ENCODE data around the gene FRMD6. TPM values are rescaled to one million over a fixed set of nuclear protein-coding genes. Genes with fewer than 3 reads are reported as not detected.
A peak's percentile ranks its signal among the peaks of the same experiment; 100 is the strongest.
"Not testable (repeated sequence)": the region's sequence is repeated elsewhere in the genome, so short reads cannot be mapped to it uniquely, and the experiment has no call there.

FRMD6 gene
- polyA plus RNA-seq, 4 donors, result 19.1 to 41.7 (median 23.5) TPM

- DNase-seq (ENCODE audit: low read depth in 4 of 4, low spot score in 3 of 4), result no peak
These were observed 24.4 kb upstream of the FRMD6 start for GRCh38 chr14:51627313-51627712.

GRCh38 chr14:51628238-51628637 lies 23.5 kb upstream of the FRMD6 start:
- no peak for DNase-seq (ENCODE audit: low read depth in 4 of 4, low spot score in 3 of 4)

- DNase-seq (ENCODE audit: low read depth in 4 of 4, low spot score in 3 of 4), result no peak
These were observed 20.7 kb upstream of the FRMD6 start for GRCh38 chr14:51630987-51631386.

GRCh38 chr14:51633298-51633697 lies 18.4 kb upstream of the FRMD6 start:
- not testable (repeated sequence) for DNase-seq (ENCODE audit: low read depth in 4 of 4, low spot score in 3 of 4)

DNA sequence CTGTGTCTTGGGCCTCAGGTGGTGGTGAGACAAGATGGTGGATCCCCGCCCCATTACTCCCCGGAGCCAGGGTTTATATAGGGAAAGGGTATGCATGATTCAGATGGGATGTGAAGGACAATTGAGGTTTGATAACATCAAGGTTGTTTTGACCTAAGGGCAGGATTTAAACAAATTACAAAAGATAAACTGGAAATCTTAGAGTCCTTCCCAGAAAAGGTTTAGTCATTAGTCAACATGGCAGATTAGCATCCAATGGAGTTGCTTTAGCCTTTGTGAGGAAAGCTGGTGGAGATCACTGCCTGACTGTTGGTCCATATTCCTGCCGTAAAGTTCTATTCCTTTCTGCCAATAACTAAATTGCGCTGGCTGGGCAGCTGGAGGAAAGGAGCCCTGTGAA lies 15.6 kb upstream of the FRMD6 start:
- DNase-seq (ENCODE audit: low read depth in 4 of 4, low spot score in 3 of 4), result no peak

- no peak for DNase-seq (ENCODE audit: low read depth in 4 of 4, low spot score in 3 of 4)
These were observed 13.4 kb upstream of the FRMD6 start for GRCh38 chr14:51638071-51638944.

DNA sequence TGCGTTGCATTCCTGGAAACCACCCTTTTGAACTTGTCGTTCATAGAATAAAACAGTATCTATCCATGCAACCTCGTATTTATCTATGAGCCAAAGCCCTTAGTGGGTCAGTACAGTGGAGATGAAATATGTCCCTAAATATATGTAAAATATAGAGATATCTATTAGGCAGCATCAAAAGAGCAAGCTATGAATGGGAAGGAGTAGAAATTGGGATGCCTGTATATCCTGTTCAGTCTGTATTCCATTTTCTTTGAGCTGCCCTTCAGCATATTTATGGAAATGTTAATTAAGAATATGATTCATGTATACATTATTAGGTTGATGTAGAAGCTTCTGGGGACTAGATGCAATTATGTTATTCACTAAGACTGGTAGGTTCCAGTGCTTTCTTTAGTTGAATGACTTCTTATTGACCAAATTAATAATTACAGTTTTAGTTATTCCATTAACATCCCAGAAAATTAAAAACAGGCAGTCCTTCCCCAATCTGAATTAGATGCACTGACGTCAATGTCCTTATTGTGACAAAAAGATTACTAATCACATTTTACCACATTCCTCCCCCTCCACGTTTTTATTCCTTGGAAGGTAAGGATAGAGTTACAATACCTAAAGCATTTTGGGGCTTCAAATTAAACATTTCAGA lies 11.9 kb upstream of the FRMD6 start:
- DNase-seq (ENCODE audit: low read depth in 4 of 4, low spot score in 3 of 4), result no peak

- DNase-seq (ENCODE audit: low read depth in 4 of 4, low spot score in 3 of 4), result no peak
These were observed 8.6 kb upstream of the FRMD6 start for GRCh38 chr14:51643140-51643539.

DNA sequence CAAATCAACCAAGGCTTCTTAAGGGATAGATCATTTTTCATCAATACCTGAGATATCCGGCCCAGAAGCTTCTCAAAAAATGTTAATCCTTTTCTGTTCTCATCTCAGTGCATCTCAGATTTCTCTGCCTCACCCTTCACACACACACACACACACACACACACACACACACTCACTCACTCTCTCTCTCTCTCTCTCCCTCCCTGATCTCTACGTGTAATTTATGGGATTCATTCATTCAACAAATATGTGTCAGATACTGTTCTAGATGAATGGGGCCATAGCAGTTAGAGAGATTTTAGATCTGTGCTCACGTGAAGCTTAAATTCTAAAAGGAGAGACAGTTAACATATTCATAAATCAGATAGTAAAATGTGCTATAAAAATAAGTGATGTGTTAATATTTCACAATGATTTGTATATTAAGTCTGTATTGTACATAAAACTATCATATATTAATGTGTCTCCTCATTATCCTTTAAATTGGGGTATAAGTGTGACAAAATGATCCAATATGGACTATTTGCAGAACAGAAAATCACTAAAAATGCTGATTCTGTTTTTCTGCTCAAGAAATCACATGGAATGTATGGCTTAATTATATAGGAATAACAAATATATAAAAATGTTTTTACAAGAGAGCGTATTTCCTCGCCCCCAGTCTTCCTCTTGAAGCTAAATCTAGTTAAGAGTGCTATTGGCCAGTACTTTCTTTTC lies 7.3 kb upstream of the FRMD6 start:
- DNase-seq (ENCODE audit: low read depth in 4 of 4, low spot score in 3 of 4), result no peak

GRCh38 chr14:51648296-51648695 lies 3.4 kb upstream of the FRMD6 start:
- DNase-seq (ENCODE audit: low read depth in 4 of 4, low spot score in 3 of 4), result no peak

DNA sequence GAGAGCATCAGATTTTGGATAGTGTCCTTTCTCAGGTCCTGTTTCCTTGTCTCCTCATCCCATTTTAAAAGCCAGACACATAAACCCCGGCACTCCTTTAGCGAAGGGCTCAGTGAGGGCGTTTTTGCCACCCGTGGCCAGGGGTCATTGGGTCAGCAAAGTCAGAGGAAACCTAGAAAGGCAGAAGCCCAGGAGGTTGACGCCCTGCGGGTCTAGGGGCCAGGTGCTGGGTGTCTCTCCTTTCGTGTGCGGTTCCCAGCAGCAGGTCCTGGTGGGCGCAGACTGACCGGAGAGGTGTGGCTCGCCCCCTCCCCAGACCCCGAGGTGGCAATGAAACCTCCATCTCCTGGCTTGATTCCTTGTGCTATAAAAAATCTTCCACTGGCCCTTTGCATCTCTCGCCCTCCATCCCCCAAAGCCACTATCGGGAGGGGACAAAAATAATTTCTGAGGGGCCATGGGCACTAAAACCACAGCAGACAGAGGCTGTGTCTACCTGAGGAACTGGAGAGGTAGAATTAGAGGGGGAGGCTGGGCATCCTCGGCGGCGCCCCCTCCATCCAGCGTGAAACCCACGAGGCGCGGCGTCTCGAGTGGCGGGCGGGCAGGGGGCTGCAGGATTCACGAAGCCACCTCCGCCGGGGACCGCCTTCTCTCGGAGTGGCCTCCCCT lies 858 bp upstream of the FRMD6 start:
- DNase-seq (ENCODE audit: low read depth in 4 of 4, low spot score in 3 of 4), result no peak

- DNase-seq (ENCODE audit: low read depth in 4 of 4, low spot score in 3 of 4), result peak in 1 of 4 donors; percentile 41
These were observed 713 bp downstream of the FRMD6 start for GRCh38 chr14:51652168-51653078.

DNA sequence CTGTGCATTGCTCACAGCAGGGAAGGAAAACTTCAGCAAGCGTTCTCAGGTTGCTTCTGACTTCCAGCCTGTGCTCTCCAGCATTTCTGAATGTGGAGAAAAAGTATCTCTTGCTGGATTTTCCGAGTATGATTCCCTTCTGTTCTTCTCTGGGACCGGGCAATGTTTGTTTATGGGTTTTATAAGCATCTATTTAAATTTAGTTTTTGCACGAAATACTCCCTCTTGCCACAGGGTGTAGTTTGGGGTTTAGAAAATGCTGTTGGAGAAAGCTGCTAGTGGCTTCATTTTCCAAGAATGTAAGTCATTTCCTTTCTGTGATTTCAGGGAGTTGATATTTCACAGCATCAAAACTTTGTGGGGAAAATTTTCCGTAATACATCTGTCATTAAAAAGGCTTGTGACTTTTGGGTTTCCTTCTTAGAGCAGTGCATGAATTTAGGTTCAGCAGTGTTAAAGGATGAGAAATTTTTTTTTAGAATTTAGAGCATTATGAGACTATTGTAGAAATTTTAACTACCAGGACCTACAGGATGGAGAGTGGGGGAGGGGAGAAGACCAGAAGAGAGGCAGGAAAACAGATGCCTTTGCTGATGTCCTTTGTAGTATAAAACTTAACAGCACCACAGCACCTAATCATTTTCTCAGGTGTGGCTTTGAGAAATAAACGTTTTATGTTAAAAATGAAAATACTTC lies 1.5 kb downstream of the FRMD6 start:
- DNase-seq (ENCODE audit: low read depth in 4 of 4, low spot score in 3 of 4), result peak in 2 of 4 donors; percentile 40 to 59

DNA sequence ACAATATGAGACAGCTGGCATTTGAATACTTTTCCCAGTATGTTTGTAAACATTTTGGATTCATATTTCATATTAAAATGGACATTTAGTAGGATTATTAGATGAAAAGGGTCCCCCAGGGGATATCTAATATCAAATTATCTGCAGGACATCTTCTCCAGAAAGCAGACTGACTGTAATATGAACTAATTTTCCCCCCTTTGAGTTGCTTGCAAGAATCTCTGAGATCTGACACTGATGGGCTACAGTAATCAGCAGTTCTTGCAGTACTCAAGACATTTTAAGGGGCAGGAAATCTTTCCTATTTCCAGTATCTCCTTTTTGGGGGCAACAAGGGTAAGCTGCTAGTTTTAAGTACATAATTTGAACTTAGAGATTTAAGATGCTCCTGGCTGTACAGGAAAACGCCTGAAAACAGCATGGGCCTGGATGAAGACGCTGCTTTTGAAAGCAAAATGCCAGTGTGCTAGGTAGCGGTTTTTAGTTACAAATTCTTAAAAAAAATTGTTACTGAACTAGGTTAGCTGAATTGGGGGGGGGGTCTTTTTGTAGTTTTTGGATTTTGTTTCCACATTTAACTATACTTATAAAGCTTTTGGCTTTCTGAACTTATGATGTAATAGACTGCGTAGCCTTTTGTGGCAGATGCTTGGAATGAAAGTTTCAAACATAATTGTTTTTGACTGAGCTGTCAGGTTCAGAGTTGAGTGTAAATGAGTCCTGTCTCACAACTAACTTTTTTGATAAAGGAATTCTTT lies 2.2 kb downstream of the FRMD6 start:
- no peak for DNase-seq (ENCODE audit: low read depth in 4 of 4, low spot score in 3 of 4)

GRCh38 chr14:51654533-51654845 lies 2.8 kb downstream of the FRMD6 start:
- no peak for DNase-seq (ENCODE audit: low read depth in 4 of 4, low spot score in 3 of 4)

DNA sequence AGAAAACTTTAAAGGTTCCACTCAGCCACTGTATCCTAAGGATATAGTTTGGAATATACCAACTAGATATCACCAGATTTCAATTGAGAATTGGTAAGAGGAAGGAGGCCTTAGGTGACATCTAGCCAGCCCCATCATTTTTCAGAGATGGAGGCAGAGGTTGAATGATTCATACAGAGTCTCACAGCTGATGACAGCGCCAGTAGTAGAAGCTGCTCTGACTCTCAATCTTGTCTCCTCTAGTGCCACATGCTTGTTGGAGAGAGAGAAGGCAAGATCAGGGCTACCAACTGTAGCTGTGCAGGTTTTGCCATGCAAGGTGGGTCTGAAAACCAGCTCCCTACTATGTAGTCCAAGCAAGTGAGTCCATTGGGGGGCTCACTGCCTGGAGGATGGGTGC lies 6.1 kb downstream of the FRMD6 start:
- DNase-seq (ENCODE audit: low read depth in 4 of 4, low spot score in 3 of 4), result no peak

DNA sequence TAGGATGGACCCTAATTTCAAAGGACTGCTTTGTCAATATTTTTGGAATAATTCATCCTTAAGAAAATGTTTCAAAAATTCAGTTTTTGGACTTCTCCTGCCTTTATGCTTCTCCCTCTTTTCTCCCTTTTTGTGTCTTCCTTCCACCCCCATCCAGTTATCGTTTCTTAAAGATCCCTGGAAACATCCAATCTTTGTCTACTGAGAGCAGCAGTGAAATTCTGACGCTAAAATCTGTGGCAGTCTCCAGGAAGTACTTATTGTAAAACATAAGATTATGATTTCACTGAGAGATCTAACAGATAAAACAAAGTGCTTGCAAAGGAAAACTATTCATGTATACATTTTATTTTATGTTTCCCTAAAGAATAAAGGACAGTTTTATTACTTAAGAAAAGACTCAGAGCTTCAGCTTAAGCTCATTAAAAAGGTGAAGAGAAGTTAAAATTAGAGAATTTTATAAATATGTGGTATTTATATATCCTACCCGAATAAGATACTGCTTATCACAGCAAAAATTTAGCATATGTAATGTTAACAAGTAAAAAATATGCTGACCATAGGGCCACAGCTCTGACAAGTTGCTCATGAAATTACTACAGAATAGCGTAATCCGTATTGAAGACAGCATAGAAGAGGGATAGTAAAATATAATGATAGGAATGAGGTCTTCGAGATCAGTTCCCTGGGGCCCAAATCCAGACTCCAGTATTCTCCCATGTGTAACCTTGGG lies 6.9 kb downstream of the FRMD6 start:
- DNase-seq (ENCODE audit: low read depth in 4 of 4, low spot score in 3 of 4), result no peak

GRCh38 chr14:51660741-51661140 lies 9.0 kb downstream of the FRMD6 start:
- no peak for DNase-seq (ENCODE audit: low read depth in 4 of 4, low spot score in 3 of 4)

All from left renal pelvis (tissue), 4 donors.